Hematopoietic multipotent progenitor cell treated with erythropoietin and hydrocortisone succinate and interleukin-3 and kit ligand, for 17 days (in vitro differentiated cells): ENCODE data around the gene FOXP2.
"Not testable (repeated sequence)": the region's sequence is repeated elsewhere in the genome, so short reads cannot be mapped to it uniquely, and the experiment has no call there.

Experiments used
- DNase-seq: peaks from one replicate; pipeline ENCODE4 v3.0.0-alpha.2; 2015; ENCODE audit warnings: low spot score

Gene FOXP2

GRCh38 chr7:114422507-114423501 lies 8.2 kb downstream of the FOXP2 start:
- no peak for DNase-seq

GRCh38 chr7:114426382-114426781 lies 11.8 kb downstream of the FOXP2 start:
- DNase-seq: no peak

- DNase-seq: no peak
Measured at GRCh38 chr7:114426824-114427223, 12.2 kb downstream of the FOXP2 start.

- DNase-seq: no peak
Measured at GRCh38 chr7:114428211-114428610, 13.6 kb downstream of the FOXP2 start.

GRCh38 chr7:114431189-114431588 lies 16.6 kb downstream of the FOXP2 start:
- no peak for DNase-seq

GRCh38 chr7:114432061-114432460 lies 17.4 kb downstream of the FOXP2 start:
- no peak for DNase-seq

- no peak for DNase-seq
Measured at GRCh38 chr7:114432703-114433102, 18.1 kb downstream of the FOXP2 start.

- no peak for DNase-seq
Measured at GRCh38 chr7:114439581-114439980, 25.0 kb downstream of the FOXP2 start.

GRCh38 chr7:114440927-114441326 lies 26.3 kb downstream of the FOXP2 start:
- DNase-seq: not testable (repeated sequence)

GRCh38 chr7:114444196-114444595 lies 29.6 kb downstream of the FOXP2 start:
- DNase-seq: no peak

GRCh38 chr7:114450431-114450830 lies 35.8 kb downstream of the FOXP2 start:
- no peak for DNase-seq

- DNase-seq: no peak
Measured at GRCh38 chr7:114459574-114459973, 45.0 kb downstream of the FOXP2 start.

- DNase-seq: no peak
Measured at GRCh38 chr7:114460021-114460420, 45.4 kb downstream of the FOXP2 start.

- DNase-seq: no peak
Measured at GRCh38 chr7:114466917-114467316, 52.3 kb downstream of the FOXP2 start.

- no peak for DNase-seq
Measured at GRCh38 chr7:114468844-114469243, 54.2 kb downstream of the FOXP2 start.

GRCh38 chr7:114472896-114473512 lies 58.4 kb downstream of the FOXP2 start:
- DNase-seq: no peak

- DNase-seq: no peak
Measured at GRCh38 chr7:114478384-114478783, 63.8 kb downstream of the FOXP2 start.

- no peak for DNase-seq
Measured at GRCh38 chr7:114481999-114482398, 67.4 kb downstream of the FOXP2 start.

- no peak for DNase-seq
Measured at GRCh38 chr7:114484226-114484625, 69.6 kb downstream of the FOXP2 start.

- no peak for DNase-seq
Measured at GRCh38 chr7:114487174-114487573, 72.6 kb downstream of the FOXP2 start.

- DNase-seq: no peak
Measured at GRCh38 chr7:114488696-114489095, 74.1 kb downstream of the FOXP2 start.

- not testable (repeated sequence) for DNase-seq
Measured at GRCh38 chr7:114497491-114497890, 82.9 kb downstream of the FOXP2 start.
